ENCODE results near the gene CARF. TPM values are rescaled to one million over a fixed set of nuclear protein-coding genes. Genes with fewer than 3 reads are reported as not detected.

Gene CARF
- total RNA-seq, 1 experiment from 2014 or later, result 4.2 TPM

DNA sequence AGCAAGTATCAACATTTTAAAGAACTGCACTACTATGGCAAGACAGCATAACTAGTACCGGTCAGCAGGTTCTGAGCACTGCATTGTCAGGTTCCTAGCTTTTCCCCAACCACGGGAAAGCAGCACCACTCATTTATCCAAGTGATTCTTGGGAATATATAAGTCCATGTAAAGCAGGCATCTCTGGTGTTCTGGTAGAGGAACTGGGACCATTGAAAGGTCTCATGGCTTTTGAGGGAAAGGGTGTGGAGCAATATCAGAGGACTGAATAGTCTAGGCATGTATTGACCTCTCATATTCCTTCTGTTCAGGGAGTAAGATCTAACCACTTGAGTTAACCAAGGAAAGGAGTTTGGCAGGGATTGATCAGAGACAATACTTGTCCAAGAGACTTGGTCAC is 34.4 kb upstream of the CARF start:
- WGBS (ENCODE audit: extremely low coverage, insufficient read length, low lambda C conversion rate), result no CpG with 5 or more reads among the region's 2 CpGs

More for the DNA sequence above, 34.4 kb upstream of the CARF start:
- Histone ChIP-seq H3K23ac (ENCODE audit: insufficient read length, low read depth, low read length) (no peak overlapping the region), H2BK5ac (ENCODE audit: insufficient read length, low read length) (no peak overlapping the region), H3K14ac (ENCODE audit: insufficient read depth, low read length) (no peak overlapping the region), H3K9ac (ENCODE audit: extremely low read depth, insufficient read length, low read length) (no peak overlapping the region), H3K27ac (ENCODE audit: insufficient read length, low read depth, low read length) (no peak overlapping the region), H4K20me1 (ENCODE audit: control insufficient read depth, insufficient read depth, insufficient read length) (no peaks in the 10 kb centered on the region), H2BK15ac (ENCODE audit: low read depth, low read length) (no peak overlapping the region), H2BK20ac (ENCODE audit: low read depth, low read length, poor library complexity, severe bottlenecking) (no peak overlapping the region), H3K79me1 (ENCODE audit: insufficient read depth, low read depth, low read length, poor library complexity, severe bottlenecking) (no peaks in the 10 kb centered on the region), H2AFZ (ENCODE audit: low read length) (no peak overlapping the region), H3T11ph (ENCODE audit: low read length) (no peak overlapping the region), H2AK5ac (ENCODE audit: insufficient read length, low read length) (no peak overlapping the region), H3K56ac (ENCODE audit: insufficient read length, low read depth, low read length) (no peak overlapping the region), H2BK12ac (ENCODE audit: insufficient read length, low read depth, low read length) (no peak overlapping the region), H3K27me3 (ENCODE audit: insufficient read depth, low read length) (no peaks in the 10 kb centered on the region), H2BK120ac (ENCODE audit: low read depth, low read length, poor library complexity, severe bottlenecking) (no peak overlapping the region), H3K4me1 (ENCODE audit: insufficient read depth, low read length) (no peaks in the 10 kb centered on the region), H3K4me2 (ENCODE audit: insufficient read depth, insufficient read length, low read length) (no peak overlapping the region), H4K5ac (ENCODE audit: insufficient read length, low read depth, low read length) (no peak overlapping the region), H4K91ac (ENCODE audit: insufficient read length, low read depth, low read length) (no peak overlapping the region), H3K23me2 (ENCODE audit: insufficient read length, low read depth, low read length, poor library complexity, severe bottlenecking) (no peaks in the 10 kb centered on the region), H3K9me3 (ENCODE audit: control insufficient read depth, low read depth, low read length) (no peaks in the 10 kb centered on the region), H3K4ac (ENCODE audit: low read depth, low read length) (no peak overlapping the region), H3K79me2 (ENCODE audit: insufficient read depth, low read length) (no peaks in the 10 kb centered on the region), H3K18ac (ENCODE audit: insufficient read length, low read depth, low read length) (no peak overlapping the region), H4K8ac (replicated peaks; ENCODE audit: insufficient read length, low read depth, low read length) (no peak overlapping the region)
- no peak for DNase-seq
- Mint-ChIP-seq H3K9me3 (no peaks in the 10 kb centered on the region), H3K36me3 (ENCODE audit: insufficient read depth in 1 of 3, low read depth in 3 of 3) (peaks cover 7 to 28% (median 14%) of the 10 kb centered on the region in 3 experiments; a peak in 6 of 7 replicates), H3K4me1 (peaks cover 3% of the 10 kb centered on the region in 2 experiments; a peak in 2 of 4 replicates), H3K27ac (no peak overlapping the region), H3K27me3 (ENCODE audit: low read depth) (0 out of 2 replicates have a peak, but pooled peaks cover under 1% of the 10 kb centered on the region), H3K4me3 (no peak overlapping the region)
- TF ChIP-seq, protein P1, sequence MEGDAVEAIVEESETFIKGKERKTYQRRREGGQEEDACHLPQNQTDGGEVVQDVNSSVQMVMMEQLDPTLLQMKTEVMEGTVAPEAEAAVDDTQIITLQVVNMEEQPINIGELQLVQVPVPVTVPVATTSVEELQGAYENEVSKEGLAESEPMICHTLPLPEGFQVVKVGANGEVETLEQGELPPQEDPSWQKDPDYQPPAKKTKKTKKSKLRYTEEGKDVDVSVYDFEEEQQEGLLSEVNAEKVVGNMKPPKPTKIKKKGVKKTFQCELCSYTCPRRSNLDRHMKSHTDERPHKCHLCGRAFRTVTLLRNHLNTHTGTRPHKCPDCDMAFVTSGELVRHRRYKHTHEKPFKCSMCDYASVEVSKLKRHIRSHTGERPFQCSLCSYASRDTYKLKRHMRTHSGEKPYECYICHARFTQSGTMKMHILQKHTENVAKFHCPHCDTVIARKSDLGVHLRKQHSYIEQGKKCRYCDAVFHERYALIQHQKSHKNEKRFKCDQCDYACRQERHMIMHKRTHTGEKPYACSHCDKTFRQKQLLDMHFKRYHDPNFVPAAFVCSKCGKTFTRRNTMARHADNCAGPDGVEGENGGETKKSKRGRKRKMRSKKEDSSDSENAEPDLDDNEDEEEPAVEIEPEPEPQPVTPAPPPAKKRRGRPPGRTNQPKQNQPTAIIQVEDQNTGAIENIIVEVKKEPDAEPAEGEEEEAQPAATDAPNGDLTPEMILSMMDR (conservative IDR thresholded peaks at IDR 0.05), result no peak
